Activated CD8-positive, alpha-beta T cell treated with anti-CD3 and anti-CD28 coated beads for 36 hours (primary cell): Measurements from ENCODE around the gene ENTPD7. TPM values are rescaled to one million over a fixed set of nuclear protein-coding genes. Genes with fewer than 3 reads are reported as not detected.

ENCODE experiments used
- ATAC-seq: fragments of 200-7000 bp; cut with Tn5 transposase; one replicate; pipeline ENCODE4 v1.10.0; 2021; ENCODE audit warnings: mild to moderate bottlenecking, moderate library complexity
- CTCF ChIA-PET: fragments of 350-600 bp; sonication (Branson Sonifier 250); formaldehyde crosslinking; loops from one replicate; lab custom pipeline; 2021; ENCODE audit warnings: antibody characterized with exemption; lab: Charles Lee
- POLR2A ChIA-PET: fragments of 350-600 bp; sonication (Branson Sonifier 250); formaldehyde crosslinking; loops from one replicate; lab custom pipeline; 2021; ENCODE audit warnings: antibody characterized with exemption; lab: Charles Lee
- DNase-seq: peaks from one replicate; pipeline ENCODE4 v3.0.0-alpha.2; 2020
- H3K27ac Mint-ChIP-seq: one replicate; pipeline ENCODE4 v1.8.0; 2021; ENCODE audit warnings: mild to moderate bottlenecking, mixed read lengths
- H3K27me3 Mint-ChIP-seq: one replicate; pipeline ENCODE4 v1.8.0; 2021; ENCODE audit warnings: mixed read lengths
- H3K36me3 Mint-ChIP-seq: one replicate; pipeline ENCODE4 v1.8.0; 2021; ENCODE audit warnings: low read depth, mixed read lengths
- H3K4me1 Mint-ChIP-seq: one replicate; pipeline ENCODE4 v1.8.0; 2021; ENCODE audit warnings: low read depth, mixed read lengths
- H3K4me3 Mint-ChIP-seq: one replicate; pipeline ENCODE4 v1.8.0; 2021; ENCODE audit warnings: mild to moderate bottlenecking, moderate library complexity, mixed read lengths
- H3K9me3 Mint-ChIP-seq: one replicate; pipeline ENCODE4 v1.8.0; 2021; ENCODE audit warnings: mixed read lengths
- CTCF ChIP-seq: fragments of 200-600 bp; IDR thresholded peaks from one replicate; pipeline ENCODE4 v1.8.0; 2022; ENCODE audit warnings: antibody characterized with exemption, mild to moderate bottlenecking
- intact Hi-C: fragments of 100-400 bp; cut with micrococcal nuclease; formaldehyde crosslinking; loops from one replicate; pipeline ENCODE4 v1.10.0; 2022
- total RNA-seq, 2 experiments: library from RNA; stranded (reverse); gene quantifications; one replicate each; pipeline ENCODE4 v1.2.3, GENCODE V29; 2021

Gene ENTPD7
- total RNA-seq, 2 experiments from 2014 or later, result 1.9 to 2.2 TPM

DNA sequence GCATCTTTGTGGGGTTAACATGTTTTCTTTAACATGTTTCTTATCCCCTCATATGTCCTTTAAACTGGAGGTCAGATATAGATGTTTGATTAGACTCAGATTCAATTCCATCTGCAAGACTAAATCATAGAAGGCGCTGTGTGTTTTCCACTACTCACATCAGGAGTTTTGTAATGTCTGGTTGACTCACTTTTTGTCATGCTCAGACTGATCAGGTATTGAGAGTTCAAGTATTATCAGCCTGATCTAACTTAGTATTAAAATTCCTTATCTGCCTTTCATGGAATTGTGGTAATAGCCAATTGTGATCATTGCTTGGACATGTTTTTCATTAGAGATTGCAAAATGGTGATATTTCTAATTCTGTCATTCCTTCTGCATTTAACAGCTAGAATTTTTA is 30.2 kb downstream of the ENTPD7 start:
- DNase-seq (no peak), ATAC-seq (no peak)
- Mint-ChIP-seq H3K27ac (no peak overlapping the region), H3K4me1 (no peaks in the 10 kb centered on the region), H3K36me3 (peaks cover 5% of the 10 kb centered on the region), H3K9me3 (no peaks in the 10 kb centered on the region), H3K4me3 (no peak overlapping the region), H3K27me3 (no peaks in the 10 kb centered on the region)
- TF ChIP-seq CTCF, result no peak
- CTCF ChIA-PET, result no interaction called here
- intact Hi-C loops, result no loop called here
- POLR2A ChIA-PET, result no interaction called here

GRCh38 chr10:99693933-99694583 is 34.7 kb downstream of the ENTPD7 start:
- H3K4me1 Mint-ChIP-seq, result no peaks in the 10 kb centered on the region
- ChIA-PET POLR2A (no interaction called here), CTCF (no interaction called here)
- H3K27me3 Mint-ChIP-seq, result no peaks in the 10 kb centered on the region
- TF ChIP-seq CTCF, result no peak
- DNase-seq (no peak), ATAC-seq (no peak)
- no peak overlapping the region for H3K4me3 Mint-ChIP-seq
- H3K9me3 Mint-ChIP-seq, result no peaks in the 10 kb centered on the region
- intact Hi-C loops, result no loop called here
- peaks cover 2% of the 10 kb centered on the region for H3K36me3 Mint-ChIP-seq
- no peak overlapping the region for H3K27ac Mint-ChIP-seq

DNA sequence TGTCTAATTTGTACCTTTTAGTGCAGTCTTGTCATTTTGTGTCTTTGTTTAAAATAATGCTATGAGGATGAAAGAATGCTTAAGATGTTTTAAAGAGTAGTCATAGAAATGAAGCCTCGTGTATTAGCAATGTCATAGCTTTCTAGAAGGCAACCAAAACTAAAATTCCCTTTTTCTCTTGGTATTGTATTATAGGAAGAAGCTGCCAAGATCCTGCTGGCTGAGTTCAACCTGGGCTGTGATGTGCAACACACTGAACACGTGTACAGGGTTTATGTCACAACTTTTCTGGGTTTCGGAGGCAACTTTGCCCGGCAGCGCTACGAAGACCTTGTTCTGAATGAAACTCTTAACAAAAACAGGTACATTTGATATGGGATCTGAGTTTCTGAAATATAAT is 36.5 kb downstream of the ENTPD7 start:
- ChIA-PET POLR2A (no interaction called here), CTCF (no interaction called here)

DNA sequence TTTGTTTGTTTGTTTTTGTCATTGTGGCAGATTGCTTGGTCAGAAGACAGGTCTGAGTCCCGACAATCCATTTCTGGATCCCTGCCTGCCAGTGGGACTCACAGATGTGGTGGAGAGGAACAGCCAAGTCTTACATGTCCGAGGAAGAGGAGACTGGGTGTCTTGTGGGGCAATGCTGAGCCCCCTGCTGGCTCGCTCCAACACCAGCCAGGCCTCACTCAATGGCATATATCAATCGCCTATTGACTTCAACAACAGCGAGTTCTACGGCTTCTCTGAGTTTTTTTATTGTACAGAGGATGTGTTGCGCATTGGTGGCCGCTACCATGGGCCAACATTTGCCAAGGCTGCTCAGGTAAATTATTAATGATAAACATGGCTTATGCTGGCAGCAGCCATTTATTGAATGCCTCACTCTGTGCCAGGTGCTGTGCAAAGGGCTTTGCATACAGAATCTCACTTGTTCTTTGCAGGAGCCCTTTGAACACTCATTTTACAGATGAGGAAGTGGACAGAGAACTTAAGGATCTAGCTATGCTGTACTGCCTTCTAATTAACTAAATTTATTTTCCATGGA is 39.3 kb downstream of the ENTPD7 start:
- H3K4me1 Mint-ChIP-seq, result no peaks in the 10 kb centered on the region
- DNase-seq (peak; percentile 16), ATAC-seq (no peak)
- H3K27ac Mint-ChIP-seq, result no peak overlapping the region
- CTCF ChIA-PET, result no interaction called here
- TF ChIP-seq CTCF, result no peak
- intact Hi-C loops, result no loop called here
- peaks cover 25% of the 10 kb centered on the region for H3K36me3 Mint-ChIP-seq
- H3K4me3 Mint-ChIP-seq, result no peak overlapping the region
- H3K9me3 Mint-ChIP-seq, result no peaks in the 10 kb centered on the region
- POLR2A ChIA-PET, result no interaction called here
- no peaks in the 10 kb centered on the region for H3K27me3 Mint-ChIP-seq

More for the DNA sequence above, 36.5 kb downstream of the ENTPD7 start:
- H3K4me1 Mint-ChIP-seq, result no peaks in the 10 kb centered on the region
- no peaks in the 10 kb centered on the region for H3K9me3 Mint-ChIP-seq
- DNase-seq (no peak), ATAC-seq (no peak)
- H3K27ac Mint-ChIP-seq, result no peak overlapping the region
- intact Hi-C loops, result no loop called here
- no peak for TF ChIP-seq CTCF
- H3K36me3 Mint-ChIP-seq, result peaks cover 13% of the 10 kb centered on the region
- no peaks in the 10 kb centered on the region for H3K27me3 Mint-ChIP-seq
- no peak overlapping the region for H3K4me3 Mint-ChIP-seq

DNA sequence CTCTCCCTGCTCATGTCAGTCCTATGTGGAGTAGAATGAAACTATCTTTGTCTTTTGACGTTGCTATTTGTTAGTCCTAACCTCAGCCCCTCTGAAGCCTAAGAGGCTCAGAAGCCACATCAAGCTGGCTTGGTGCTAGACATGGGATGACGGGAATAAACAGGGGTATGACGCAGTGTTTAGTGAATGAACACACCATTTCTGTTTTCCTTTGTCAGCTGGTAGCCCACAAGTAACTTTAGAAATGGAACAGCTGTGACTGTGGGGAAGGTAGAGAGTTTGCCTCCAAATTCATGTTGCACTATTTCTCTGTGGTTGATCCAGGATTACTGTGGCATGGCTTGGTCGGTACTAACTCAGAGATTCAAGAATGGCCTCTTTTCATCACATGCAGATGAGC is 41.3 kb downstream of the ENTPD7 start:
- Mint-ChIP-seq H3K4me3 (no peak overlapping the region), H3K36me3 (peaks cover 25% of the 10 kb centered on the region), H3K4me1 (no peaks in the 10 kb centered on the region), H3K27me3 (no peaks in the 10 kb centered on the region), H3K27ac (no peak overlapping the region), H3K9me3 (no peaks in the 10 kb centered on the region)
- CTCF ChIA-PET, result interaction anchor here (1.0 kb wide), 1 partner anchor 32 kb away, joined by 3 read pairs; the partner anchor contains the start of gene CUTC
- DNase-seq (no peak), ATAC-seq (no peak)
- POLR2A ChIA-PET, result no interaction called here
- TF ChIP-seq CTCF, result no peak
- intact Hi-C loops, result no loop called here
